ENCODE measurements around the gene SSH3. TPM values are rescaled to one million over a fixed set of nuclear protein-coding genes. Genes with fewer than 3 reads are reported as not detected.
"Not testable (repeated sequence)": the region's sequence is repeated elsewhere in the genome, so short reads cannot be mapped to it uniquely, and the experiment has no call there.

Gene SSH3
- total RNA-seq, 1 donor from 2014 or later = 36.4 TPM

- Histone ChIP-seq H3K36me3 (no peaks in the 10 kb centered on the region), H3K27me3 (no peaks in the 10 kb centered on the region), H3K27ac (no peak overlapping the region), H3K9me3 (no peaks in the 10 kb centered on the region), H3K4me3 (no peak overlapping the region), H3K4me1 (peaks cover 17% of the 10 kb centered on the region)
- ATAC-seq = no peak
- TF ChIP-seq, protein P1, sequence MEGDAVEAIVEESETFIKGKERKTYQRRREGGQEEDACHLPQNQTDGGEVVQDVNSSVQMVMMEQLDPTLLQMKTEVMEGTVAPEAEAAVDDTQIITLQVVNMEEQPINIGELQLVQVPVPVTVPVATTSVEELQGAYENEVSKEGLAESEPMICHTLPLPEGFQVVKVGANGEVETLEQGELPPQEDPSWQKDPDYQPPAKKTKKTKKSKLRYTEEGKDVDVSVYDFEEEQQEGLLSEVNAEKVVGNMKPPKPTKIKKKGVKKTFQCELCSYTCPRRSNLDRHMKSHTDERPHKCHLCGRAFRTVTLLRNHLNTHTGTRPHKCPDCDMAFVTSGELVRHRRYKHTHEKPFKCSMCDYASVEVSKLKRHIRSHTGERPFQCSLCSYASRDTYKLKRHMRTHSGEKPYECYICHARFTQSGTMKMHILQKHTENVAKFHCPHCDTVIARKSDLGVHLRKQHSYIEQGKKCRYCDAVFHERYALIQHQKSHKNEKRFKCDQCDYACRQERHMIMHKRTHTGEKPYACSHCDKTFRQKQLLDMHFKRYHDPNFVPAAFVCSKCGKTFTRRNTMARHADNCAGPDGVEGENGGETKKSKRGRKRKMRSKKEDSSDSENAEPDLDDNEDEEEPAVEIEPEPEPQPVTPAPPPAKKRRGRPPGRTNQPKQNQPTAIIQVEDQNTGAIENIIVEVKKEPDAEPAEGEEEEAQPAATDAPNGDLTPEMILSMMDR (IDR thresholded peaks at IDR 0.05) = no peak
- intact Hi-C loops (cut with DNase I) = loop anchor here (5.0 kb wide), 1 partner anchor 53 kb away; no protein-coding TSS in a partner anchor
- no peak for DNase-seq
Observed at GRCh38 chr11:67315325-67315909, 12.1 kb downstream of the SSH3 start.

GRCh38 chr11:67316882-67317204, 13.5 kb downstream of the SSH3 start:
- TF ChIP-seq, protein P1 (IDR thresholded peaks at IDR 0.05) = no peak
- Histone ChIP-seq H3K4me3 (peak overlapping the region; percentile 78), H3K36me3 (no peaks in the 10 kb centered on the region), H3K27me3 (no peaks in the 10 kb centered on the region), H3K9me3 (no peaks in the 10 kb centered on the region), H3K4me1 (peaks cover 17% of the 10 kb centered on the region), H3K27ac (peak overlapping the region; percentile 92)
- DNase-seq (no peak), ATAC-seq (no peak)
- intact Hi-C loops (cut with DNase I) = loop anchor here (5.0 kb wide), 1 partner anchor 55 kb away; no protein-coding TSS in a partner anchor

DNA sequence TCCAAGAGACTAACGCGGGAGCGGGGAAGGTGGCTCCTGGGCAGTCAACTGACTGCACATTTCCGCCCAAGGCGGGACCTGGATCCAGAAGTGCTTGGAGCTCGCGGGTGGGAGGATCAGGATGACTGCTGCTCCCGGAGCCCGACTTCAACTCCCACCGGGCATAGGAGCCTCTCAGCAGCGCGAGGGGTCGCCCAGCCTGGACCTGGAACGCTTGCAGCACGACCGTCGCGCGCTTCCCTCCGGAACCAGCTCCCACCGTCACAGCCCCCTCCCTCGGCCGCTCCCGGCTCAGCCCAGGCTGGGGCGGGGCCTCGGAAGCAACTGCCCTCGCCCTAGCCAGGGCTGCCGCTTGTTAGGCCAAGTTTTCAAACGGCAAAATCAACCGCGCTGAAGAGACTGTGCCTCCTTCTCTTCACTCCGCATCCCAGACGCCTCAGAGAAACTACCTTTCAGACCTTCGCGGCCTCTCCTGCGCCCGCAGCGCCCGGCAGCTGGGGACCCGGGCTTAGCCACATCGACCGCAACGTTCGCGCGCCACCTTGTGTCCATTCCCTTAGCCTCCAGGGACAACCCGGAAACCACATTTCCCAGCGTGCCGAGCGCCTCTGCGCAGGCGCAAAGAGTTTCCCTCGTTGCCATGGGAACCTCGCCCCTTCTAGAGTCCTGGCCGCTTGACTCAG, 14.0 kb downstream of the SSH3 start:
- Histone ChIP-seq H3K9me3 (no peaks in the 10 kb centered on the region), H3K36me3 (no peaks in the 10 kb centered on the region), H3K4me3 (peak overlapping the region; percentile 78), H3K4me1 (peaks cover 17% of the 10 kb centered on the region), H3K27me3 (no peaks in the 10 kb centered on the region), H3K27ac (peak overlapping the region; percentile 92)
- ATAC-seq (peak; percentile 94), DNase-seq (peak; percentile 98)
- intact Hi-C loops (cut with DNase I) = loop anchor here (5.0 kb wide), 1 partner anchor 55 kb away; no protein-coding TSS in a partner anchor
- TF ChIP-seq, protein P1 (IDR thresholded peaks at IDR 0.05) = peak; percentile 94

DNA sequence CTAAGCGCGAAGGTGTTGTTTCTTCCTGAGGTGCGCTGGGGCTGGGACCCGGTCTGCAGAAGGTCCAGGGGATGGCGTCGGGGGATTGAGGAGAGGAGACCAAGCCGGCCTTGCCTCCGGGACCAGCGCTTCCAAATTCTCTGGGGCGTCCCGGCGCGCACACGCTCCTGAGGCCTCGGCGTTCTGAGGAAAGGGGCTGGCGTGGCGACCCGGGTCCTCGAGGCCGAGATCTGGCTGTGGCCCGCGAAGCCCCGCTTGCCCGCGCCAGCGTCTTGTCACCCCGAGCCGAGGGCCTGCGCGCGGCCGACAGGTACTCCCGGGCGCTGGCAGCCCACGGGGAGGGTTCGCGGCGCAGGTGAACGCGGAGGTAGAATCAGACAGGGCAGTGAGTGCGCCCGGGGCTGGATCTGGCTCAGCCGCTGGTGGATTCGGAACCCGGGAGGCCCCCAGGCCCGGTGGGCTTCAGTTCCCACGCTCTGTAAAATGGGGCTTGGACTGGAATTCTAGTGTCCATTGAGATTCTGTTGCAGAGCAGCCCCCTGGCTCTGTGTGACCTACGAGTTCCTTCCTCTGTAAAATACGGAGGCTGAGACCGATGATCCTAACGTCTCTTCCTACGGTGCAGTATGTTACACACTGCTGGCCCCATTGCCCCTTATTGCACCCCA, 14.7 kb downstream of the SSH3 start:
- ATAC-seq = peak; percentile 51
- H3K9me3 ChIP-seq = no peaks in the 10 kb centered on the region
- peak; percentile 81 for DNase-seq
- H3K27me3 ChIP-seq = no peaks in the 10 kb centered on the region
- TF ChIP-seq, protein P1 (IDR thresholded peaks at IDR 0.05) = no peak
- peak overlapping the region; percentile 78 for H3K4me3 ChIP-seq
- peaks cover 10% of the 10 kb centered on the region for H3K4me1 ChIP-seq
- H3K27ac ChIP-seq = peak overlapping the region; percentile 92
- no peaks in the 10 kb centered on the region for H3K36me3 ChIP-seq
- intact Hi-C loops (cut with DNase I) = loop anchor here (5.0 kb wide), 1 partner anchor 56 kb away; no protein-coding TSS in a partner anchor

DNA sequence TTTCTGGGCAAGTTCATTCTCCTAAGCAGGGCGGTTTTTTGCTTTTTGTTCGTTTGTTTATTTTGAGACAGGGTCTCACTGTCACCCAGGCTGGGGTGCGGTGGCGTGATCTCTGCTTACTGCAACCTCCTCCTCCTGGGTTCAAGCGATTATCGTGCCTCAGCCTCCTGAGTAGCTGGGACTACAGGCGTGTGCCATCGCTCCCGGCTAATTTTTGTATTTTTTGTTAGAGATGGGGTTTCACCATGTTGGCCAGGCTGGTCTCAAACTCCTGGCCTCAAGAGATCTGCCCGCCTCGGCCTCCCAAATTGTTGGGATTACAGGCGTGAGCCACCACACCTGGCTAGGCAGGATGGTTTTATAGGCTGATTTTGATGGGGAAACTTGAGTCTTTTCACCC, 15.5 kb downstream of the SSH3 start:
- H3K4me3 ChIP-seq = peak overlapping the region; percentile 78

DNA sequence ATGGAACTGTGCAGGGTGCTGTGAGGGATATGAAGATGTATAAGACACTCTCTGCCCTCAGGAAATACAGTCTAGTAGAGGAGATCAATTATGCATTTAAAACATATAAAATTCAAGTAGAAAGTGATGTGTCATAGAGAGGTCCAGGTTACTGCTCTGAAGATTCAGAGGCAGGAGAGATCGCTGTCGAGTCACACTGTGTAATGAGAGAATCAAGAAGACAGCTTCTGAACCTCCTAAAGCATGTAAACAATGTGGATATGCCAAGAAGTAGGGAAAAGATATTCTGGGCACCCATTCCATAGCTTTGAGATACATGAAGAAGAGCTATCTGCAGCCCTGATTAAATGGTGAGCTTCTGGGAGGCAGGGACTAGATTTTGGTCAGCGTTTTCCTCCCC, 16.7 kb downstream of the SSH3 start:
- Histone ChIP-seq H3K4me1 (peaks cover 10% of the 10 kb centered on the region), H3K27me3 (no peaks in the 10 kb centered on the region), H3K9me3 (no peaks in the 10 kb centered on the region), H3K27ac (no peak overlapping the region), H3K36me3 (no peaks in the 10 kb centered on the region), H3K4me3 (no peak overlapping the region)
- intact Hi-C loops (cut with DNase I) = no loop called here
- TF ChIP-seq, protein P1 (IDR thresholded peaks at IDR 0.05) = no peak
- ATAC-seq (no peak), DNase-seq (no peak)

More for the DNA sequence above, 15.5 kb downstream of the SSH3 start:
- ATAC-seq, H3K36me3 ChIP-seq, H3K9me3 ChIP-seq, H3K27me3 ChIP-seq, H3K4me1 ChIP-seq, H3K27ac ChIP-seq, DNase-seq: not testable (repeated sequence)
- intact Hi-C loops (cut with DNase I) = loop anchor here (5.0 kb wide), 1 partner anchor 57 kb away; no protein-coding TSS in a partner anchor

Measured in upper lobe of right lung (tissue), 1 donor.